AG08395 (cell line): ENCODE measurements around the gene PI16.

ENCODE experiments used
- DNase-seq: peaks from one replicate; pipeline ENCODE4 v3.0.0; 2012; ENCODE audit warnings: mixed read lengths, low spot score

Gene PI16

DNA sequence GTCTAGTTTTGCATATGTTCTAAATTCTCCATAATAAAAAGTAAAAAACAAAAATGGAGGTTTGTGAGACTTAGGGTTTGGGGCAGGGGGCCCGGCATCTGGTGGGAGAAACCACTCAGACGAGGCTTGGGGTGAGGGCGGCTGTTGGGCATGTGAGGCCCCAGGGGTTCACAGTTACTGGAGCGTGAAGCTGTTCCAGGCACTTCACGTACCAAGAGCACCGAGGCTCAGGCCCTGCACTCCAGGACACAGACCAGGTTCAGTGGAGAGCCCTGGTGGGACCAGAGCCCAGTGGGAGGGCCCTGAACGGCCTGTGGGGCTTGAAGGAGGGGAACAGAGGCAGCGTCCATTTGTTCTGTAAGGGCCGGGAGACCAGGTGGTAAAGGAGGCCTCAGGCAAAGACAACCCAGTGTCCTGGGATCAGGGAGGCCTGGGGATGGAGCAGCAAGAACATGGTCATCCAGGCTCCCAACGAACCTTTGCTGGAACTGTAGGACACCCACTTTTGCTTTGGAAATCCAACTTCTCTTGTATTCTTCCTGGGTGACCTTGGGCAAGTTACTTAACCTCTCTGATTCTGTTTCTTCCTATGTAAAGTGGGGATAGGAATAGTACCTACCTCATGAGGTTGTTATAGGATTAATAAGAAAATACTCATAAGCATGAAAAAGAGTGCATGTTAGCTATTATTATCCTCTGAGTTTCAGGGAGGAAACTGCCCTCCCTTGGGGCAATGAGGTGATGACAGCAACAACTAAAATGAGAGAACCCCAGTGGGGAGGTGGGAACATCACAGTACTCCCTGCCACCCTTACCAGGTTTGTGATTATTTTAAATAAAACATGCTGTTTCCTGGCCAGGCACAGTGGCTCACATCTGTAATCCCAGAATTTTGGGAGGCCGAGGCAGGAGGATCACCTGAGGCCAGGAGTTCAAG, 49.8 kb downstream of the PI16 start:
- no peak for DNase-seq

DNA sequence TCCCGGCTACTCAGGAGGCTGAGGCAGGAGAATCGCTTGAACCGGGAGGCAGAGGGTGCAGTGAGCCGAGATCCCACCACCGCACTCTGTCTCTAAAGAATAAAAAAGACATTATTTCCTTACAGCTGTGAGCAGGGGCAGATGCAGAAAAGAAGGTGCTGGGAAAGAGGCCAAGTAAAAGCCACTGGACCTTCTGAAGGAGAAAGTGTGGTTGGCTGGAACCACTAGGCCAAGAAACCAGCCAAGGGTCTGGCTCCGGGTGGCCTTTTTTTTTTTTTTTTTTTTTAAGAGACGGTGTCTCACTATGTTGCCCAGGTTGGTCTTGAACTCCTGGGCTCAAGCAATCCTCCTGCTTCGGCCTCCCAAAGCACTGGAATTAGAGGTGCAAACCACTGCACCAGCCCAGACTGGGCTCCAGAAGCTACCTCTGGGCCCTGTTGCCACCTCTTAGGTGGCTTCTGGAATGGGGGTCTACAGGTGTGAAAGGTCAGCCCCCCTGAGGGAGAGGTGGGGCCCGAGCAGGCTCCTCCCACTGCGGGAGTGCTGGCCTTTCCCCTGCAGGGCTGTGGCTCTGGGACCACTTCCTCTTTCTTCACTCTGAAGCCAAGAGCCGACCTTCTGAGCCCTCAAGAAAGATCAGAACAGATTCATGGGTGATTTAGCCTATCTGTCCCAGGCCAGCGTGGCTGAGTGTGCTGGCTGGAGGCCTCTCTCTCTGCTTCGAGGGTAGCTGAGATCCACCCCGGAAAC, 50.7 kb downstream of the PI16 start, which contains the start of gene FGD2:
Gene FGD2, plus strand, starts transcription at position 595 of the 750 bp plus-strand sequence. CDS start 163 bp downstream, outside the sequence.
- no peak for DNase-seq

DNA sequence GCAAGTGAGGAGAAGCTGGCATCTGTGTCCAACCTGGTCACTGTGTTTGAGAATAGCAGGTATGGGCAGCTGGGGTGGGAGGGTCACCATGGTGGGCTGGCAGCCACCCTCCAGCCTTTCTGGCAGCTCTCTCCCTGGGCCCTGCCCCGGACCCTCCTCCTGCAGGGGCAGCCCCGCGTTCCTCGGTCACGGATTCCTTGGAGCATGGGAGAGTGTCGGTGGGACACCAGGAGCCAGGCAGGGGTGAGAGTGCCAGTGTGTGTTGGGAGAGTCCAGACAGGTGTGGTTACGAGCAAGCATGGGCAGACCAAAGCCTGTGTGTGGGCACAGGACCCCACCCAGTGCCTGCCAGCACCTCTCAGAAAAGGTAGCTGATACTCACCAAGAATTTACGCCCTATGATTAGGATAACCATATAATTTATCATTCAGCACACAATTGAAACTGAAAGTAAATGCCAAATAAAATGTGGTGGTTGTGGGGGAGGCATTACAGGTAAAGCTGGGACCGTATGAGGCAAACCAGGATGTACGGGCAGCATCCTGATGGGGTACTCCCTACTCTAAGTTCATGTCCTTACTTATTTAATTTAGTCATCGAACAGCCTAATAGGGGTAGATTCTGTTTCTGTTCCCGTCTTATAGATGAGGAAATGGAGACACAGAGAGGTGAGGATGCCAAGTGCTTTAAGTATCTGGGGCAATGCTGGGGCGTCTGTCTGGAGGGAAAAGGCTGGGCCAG, 51.5 kb downstream of the PI16 start:
- DNase-seq: no peak

DNA sequence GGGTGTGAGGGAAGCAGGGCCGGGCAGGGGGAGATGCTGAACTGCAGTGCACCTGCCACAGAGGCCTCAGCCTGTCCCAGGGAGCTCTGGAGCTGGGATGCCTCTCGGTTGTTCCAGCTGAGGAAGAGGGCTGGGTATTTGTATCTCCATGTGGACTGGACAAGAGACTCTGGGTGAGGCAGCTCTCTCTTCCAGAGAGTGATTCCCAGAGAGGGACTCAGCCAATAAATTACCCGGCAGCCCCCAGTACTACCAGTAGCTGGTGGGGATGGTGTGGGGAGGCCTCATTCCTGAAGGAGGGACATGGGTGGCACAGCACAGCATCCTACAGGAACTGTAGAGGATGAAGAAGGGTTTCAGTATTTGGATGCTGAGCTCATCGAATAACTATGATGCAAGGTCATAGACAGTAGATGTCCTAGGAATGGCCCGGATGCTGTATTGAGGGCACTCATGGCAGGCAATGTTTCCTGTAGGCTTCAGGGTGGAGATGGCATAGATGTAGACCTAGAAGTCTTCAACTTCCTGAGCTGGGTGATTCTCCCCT, 52.3 kb downstream of the PI16 start:
- peak; percentile 64 for DNase-seq

DNA sequence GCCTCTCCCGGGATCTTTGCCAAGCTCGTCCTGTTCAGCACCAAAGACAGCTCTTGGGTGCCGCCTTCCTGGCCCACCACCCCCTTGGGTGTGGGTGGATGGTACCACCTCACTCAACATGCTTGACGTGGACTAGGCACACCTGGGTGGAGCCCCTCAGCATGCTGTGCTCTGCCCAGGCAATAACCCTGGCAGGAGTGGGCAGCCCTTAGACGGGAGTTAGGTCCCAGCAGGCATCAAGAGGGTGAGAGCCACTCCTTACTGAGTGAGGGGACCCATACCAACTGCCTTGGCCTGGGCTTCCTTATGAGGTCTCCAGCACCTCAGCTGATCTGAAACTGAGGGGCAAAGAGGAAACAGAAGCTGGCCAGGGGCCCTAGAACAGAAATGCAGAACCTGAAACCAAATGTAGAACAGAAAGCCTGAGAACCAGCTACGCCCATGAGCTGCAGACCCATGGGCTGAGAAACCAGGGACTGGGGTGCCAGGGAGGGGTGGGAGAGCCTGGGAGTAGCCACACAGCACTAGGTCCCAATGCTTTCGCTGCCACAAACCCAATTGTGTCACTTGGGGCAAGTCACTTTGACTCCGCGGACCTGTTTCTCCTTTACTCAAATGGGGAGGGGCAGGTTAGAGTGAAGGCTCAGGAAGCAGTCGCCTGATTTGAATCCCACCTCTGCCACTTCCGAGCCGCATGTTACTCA, 53.0 kb downstream of the PI16 start:
- no peak for DNase-seq

DNA sequence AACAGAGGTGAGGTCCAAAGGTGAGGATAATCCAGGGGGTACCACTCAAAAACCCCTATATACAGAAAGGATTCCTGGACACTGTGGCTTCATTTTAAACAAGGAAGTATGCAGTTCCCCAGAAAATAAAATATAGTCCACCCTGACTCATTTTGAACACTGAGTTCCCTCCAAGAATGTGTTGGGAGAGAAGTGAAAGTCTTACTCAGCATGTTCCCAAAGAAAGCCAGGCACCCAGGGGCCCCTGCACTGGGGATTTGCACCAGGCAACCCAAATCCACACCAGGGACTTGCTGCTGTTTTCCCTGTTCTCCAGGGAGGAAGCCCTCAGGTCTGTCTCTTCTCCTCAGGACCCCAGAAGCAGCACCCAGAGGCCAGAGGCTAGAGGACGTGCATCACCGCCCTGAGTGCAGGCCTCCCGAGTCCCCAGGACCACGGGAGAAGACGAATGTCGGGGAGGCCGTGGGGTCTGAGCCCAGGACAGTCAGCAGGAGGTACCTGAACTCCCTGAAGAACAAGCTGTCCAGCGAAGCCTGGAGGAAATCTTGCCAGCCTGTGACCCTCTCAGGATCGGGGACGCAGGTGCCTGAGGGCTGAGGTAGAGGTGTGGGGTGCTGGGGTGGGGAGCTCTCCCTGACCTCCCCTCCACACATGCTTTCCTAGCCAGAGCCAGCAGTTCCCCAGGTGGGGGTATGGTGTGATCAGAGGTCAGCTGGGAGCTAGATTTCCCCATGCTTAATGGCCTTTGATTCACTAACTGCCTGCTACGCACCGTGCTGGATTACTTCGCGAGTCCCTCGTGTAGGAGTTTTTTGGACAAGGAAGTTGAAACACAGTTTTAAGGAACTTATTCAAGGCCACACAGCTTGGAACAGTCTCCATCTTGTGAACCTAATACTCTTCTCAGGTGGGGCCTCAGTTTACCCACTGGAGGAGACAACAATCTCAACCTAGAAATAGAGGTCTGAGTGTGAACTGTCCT, 54.2 kb downstream of the PI16 start:
- DNase-seq: no peak

DNA sequence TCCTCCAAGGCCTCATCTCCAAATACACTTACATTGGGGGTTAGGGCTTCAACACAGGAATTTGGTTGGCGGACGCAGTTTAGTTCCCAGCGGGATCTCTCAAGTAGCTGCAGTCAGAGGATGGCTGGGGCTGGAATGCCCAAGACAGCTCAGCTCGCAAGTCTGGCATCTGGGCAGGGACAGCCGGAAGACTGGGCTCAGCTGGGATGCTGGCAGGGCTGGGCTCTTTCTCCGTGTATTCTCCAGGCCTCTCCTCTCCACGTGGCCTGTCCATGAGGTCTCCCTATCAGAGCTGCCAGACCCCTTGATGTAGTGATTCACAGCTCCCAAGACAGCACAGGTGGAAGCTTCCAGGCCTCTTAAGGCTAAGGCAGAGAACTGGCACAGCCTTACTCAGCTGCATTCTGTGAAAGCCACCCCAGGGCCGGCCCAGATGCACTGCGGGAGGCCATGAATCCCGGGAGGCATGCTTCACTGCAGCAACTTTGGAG, 55.9 kb downstream of the PI16 start:
- no peak for DNase-seq

DNA sequence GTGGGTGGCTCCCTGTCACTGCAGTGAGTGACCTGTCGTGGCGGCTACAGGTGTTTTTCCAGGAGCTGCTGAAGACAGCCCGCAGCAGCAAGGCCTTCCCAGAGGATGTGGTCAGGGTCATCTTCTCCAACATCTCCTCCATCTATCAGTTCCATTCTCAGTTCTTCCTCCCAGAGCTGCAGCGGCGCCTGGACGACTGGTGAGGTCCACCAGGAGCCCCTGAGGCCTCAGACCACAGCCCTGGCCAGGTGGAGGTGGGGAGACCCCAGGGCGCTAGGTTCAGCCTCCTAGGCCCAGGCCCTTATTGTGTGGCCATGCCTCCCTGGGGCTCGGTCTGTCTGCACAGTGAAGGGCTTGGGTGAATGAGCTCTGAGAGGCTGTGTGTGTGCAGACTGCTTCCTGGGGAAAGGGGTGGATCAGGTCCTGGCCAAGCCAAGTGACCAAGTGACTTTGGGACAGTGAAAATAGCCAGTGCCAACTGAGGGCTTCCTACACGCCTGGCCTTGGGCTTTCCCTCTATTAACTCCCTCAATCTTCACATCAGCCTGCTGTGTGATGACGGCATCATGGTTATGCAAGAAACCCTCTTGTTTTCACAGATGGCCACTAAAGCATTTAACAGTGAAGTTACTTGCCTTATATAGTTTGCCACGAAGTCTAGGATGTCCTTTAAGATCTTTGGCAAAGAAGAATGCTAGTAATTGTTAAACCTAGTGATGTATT, 57.3 kb downstream of the PI16 start:
- peak; percentile 41 for DNase-seq

DNA sequence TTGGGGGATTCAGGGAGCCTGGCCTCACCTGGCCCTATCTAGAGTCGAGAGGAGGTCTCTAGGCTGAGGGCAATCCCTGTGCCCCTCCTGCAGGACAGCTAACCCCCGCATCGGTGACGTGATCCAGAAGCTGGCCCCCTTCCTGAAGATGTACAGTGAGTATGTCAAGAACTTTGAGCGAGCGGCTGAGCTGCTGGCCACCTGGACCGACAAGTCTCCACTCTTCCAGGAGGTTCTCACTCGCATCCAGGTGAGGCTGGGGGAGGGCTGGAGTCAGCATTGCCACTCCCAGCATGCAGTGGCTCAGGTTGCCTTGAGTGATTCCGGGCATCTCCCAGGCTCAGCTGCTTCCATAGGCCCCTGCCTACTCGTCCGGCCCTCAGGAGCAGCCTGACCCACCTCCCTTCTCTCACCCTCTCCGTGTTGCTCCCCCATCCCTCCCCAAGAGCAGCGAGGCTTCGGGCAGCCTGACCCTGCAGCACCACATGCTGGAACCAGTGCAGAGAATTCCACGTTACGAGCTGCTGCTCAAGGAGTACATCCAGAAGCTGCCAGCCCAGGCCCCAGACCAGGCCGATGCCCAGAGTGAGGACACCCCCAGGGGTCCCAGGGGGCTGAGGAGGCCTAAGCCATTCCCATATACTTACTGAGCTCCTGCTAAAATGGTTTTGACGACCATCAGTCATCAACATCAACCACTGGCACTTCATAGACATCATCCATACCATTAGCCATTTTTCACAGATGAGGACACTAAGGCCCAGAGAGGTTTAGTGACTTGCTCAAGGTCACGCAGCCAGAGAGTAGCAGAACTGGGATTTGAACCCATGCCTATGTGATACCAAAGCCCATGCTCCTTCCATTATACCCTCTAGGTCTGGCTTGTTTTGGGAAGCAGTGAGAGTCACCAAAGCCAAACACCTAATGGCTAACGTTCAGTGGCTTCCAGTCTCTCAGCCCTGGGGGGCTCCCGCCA, 59.3 kb downstream of the PI16 start:
- no peak for DNase-seq
